GM21576 (cell line): ENCODE data around the gene TRIM6.
"Not testable (repeated sequence)": the region's sequence is repeated elsewhere in the genome, so short reads cannot be mapped to it uniquely, and the experiment has no call there.

Experiments
- ATAC-seq: cut with Tn5 transposase; IDR thresholded peaks from one replicate; pipeline ENCODE4 v1.9.1; 2021; ENCODE audit warnings: mild to moderate bottlenecking, moderate library complexity; ENCODE audit not compliant: unreplicated experiment

The TRIM6 gene, protein sequence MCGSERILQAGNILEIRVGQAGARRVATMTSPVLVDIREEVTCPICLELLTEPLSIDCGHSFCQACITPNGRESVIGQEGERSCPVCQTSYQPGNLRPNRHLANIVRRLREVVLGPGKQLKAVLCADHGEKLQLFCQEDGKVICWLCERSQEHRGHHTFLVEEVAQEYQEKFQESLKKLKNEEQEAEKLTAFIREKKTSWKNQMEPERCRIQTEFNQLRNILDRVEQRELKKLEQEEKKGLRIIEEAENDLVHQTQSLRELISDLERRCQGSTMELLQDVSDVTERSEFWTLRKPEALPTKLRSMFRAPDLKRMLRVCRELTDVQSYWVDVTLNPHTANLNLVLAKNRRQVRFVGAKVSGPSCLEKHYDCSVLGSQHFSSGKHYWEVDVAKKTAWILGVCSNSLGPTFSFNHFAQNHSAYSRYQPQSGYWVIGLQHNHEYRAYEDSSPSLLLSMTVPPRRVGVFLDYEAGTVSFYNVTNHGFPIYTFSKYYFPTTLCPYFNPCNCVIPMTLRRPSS

DNA sequence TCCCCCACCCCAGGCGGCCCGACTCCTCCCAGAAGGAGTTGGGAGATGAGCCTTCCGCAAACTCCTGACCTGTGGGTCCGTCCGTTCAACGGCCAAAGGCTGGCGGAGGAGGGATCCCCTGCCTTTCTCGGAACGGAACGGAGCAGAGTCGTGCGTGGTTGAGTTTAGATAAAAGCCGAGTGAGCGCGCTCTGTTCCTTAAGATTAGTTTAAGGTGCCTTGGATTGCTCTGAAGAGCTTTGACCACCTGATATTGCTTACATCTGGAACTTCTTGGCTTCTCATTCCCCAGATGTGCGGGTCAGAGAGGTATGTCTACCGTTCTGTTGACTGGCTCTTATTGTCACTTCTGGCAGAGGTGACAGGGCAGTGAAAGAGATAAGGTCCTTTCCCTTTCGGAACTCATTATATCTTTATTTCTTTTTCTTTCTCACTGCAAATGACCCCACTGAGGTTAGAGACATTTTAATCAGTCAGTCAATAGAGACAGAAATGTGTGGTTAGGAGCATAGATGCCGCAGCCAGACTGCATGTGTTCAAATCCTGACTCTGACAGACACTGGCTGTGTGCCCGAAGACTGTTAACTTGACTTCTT is at the start of gene TRIM6:
Gene TRIM6, plus strand, starts transcription at position 31 of the 595 bp plus-strand sequence. Its CDS starts 261 bp downstream, at position 292.
- peak; percentile 43 for ATAC-seq

DNA sequence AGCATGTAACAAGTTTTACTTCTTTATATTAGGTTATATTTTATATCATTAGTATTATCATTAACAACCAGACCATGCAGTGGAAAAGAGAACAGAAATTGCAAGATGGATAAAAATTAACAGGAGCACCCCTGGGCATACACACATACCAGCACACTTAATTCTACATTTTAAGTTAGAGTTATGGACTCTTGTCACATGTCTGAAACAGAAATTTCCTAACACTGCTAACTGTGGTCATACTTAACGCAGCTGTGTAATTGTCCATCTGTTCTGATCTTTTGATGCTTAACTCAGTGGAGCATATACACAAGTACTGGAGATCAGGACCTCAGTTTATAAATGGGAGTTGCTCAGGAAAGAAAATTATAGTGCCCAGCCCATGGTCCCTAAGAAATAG is 48.5 kb upstream of the TRIM6 start:
- ATAC-seq, result no peak

DNA sequence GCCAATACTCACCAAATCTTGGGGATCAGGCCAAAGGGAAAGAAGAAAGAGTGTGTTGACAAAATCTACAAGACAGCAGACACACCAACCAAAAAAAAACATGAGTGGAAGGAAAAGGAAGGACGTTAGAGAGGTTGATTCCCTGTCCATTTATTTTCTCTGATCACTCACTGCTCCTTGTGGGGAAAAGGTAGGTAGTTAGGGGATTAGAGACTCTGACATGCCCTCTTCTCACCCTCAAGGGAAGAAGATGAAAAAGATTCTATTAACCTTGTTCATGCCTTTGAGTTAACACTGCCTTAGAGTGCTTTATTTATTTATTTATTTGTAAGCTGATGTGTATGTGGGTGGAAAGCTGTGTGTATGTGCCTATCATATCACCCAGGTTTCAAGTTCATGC is 48.0 kb upstream of the TRIM6 start, which contains the start of gene OR52H1:
Gene OR52H1, minus strand, starts transcription at position 101 of the 400 bp plus-strand sequence. CDS start 3,035 bp downstream, outside the sequence.
- ATAC-seq, result no peak

DNA sequence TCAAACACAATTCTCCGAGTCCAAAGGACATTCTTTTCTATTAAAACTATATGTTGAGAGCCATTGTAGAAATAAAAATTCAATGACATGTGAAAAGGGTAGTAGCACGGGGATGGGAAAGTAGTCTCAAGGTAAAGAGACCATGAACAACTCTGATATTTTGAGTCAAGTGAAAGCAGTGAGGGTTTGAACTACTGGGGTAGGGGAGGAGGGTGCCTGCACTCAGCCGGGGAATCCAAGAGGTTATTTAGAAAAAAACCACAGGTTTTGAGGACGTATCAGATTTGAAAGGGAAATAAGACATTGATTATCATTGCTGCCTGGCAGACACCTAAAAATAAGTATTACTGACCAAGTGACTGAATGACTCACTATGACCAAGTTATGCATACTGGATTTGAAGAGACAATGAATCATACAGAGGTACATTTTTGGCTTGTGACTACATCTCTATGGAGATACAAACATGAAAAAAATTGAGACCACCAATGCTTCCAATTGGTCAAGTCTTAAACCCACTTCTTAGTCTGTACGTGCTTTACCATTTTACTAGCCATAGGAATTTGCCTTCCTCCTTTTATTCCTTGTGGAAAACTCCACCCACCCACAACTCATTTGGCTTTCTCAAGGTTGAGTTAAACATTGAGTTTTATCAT is 45.9 kb upstream of the TRIM6 start:
- ATAC-seq, result peak; percentile 55

DNA sequence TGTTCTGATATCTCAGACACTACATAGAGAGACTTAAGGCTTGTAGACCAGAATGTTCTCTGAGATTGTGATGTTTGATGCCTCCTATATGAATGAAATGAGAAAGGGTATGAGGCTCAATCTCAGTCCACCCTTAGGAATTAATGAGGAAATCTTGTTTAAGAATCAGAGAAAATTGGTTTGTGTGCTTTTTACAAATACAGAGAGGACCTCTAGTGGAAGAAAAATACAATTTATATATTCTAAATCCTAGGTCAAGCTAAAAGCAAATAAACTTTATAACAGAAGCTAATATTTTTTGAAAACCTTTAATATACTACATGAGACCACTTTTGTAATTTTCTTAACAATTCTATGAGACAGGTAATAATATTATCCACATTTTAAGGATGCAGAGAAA is 43.1 kb upstream of the TRIM6 start:
- ATAC-seq, result no peak

DNA sequence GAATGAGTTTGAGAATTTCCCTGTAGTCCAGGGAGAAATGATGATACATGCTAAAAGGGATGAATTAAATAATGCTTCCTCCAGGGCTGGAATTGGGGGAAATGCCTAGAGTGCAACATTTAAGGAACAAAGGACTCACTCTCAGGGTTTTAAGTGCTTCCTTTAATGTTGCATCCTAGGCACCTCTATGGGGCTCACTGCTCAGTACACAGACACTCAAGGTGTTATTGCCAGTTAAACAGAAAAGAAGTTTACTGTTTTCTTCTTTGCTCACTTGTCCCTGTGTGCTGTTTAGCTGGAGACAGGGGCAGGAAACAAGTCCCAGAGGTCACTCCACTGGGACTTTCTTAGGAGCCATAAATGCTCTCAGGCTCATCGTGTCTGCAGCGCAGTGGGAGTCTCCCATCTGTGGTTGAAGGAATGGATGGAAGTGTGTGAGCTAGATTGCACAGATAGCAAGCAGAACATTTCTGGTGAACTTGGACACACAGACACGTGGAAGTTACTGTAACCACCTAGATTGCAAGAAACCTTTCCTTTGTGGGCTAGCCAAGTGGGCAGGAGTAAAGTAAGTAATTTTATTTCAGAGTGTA is 39.7 kb upstream of the TRIM6 start:
- ATAC-seq, result no peak

DNA sequence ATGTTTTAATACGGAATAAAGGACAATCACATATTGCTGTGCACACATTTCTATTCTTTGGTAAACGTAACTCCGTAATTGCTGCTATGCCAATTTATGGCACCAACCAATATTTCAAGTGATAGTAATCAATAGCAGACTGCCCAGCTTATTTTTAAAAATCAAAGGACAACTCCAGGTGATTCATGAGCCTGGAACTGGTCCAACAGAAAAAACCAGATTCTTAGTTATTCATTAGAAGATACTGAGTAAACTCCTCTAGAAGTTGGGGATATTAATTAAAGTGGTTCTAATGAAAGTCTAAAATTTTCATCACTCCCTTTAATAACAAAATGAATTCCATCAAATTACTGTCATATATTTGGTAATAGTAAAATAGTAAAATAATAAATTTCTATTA is 38.7 kb upstream of the TRIM6 start:
- ATAC-seq, result no peak

DNA sequence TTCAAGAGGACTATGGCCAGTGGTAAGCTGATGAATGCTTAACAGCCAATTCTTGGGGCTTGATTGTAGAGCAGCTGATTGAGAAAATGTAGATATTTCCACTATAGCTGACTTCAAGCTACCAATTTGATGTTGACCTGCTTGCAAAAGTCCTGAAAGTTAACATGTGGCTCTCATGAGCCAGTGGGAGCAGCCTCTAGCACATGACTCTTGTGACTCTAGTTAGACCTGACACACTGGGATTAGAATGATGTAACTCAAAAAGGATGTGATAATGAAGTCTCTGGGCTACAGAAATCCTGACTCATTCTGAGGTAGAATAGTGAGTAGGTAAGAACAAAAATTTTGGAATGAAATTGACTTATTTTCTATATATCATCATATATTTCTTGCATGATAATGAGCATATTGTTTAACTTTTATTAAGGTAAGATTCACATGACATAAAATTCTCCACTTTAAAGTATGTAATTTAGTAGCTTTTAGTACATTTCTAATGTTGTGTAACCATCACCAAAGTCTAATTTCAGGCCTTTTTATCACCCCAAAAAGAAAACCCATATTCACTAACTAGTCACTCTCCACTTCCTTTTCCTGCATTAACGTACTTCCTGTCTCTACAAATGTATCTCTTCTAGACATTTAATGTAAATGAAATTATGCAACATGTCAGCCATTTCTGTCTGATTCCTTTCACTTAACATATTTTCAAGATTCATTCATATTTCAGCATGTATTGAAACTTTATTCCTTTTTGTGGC is 32.0 kb upstream of the TRIM6 start:
- ATAC-seq, result no peak

DNA sequence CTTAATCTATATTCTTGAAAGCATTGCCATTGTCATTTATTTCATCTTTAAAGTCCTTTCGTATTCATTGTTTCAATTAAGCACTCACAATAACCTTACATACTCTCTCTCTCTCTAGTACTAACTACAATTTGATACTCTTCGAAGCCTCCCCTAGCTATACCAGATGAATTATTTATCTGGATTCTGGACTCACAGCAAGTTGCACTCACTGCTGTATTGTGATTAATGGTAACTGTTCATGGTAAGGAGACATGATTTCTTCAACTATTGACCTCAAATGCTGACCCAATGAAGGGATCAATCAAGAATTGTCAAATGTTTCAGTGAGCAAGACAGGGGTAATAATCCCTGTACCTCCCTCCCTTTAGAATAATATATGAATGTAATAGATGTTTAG is 21.8 kb upstream of the TRIM6 start:
- ATAC-seq, result no peak

DNA sequence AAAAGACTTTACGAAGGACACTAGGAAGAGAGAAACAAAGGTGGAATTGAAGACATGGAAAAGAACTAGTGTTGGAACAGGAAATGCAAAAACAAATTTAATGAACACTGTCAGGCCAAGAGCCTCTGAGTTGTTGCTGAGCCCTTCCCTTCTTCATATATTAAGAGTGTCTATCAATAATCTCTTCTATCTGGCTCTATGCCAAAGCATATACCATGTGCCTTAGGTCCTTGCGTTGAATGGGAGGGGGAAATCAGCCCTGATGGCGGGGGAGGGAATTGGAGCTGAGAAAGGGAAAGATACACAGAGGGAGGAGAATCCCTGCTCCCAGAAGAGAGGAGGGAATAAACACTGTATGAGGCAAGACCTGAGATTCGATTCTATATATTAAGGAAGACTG is 21.3 kb upstream of the TRIM6 start:
- no peak for ATAC-seq

DNA sequence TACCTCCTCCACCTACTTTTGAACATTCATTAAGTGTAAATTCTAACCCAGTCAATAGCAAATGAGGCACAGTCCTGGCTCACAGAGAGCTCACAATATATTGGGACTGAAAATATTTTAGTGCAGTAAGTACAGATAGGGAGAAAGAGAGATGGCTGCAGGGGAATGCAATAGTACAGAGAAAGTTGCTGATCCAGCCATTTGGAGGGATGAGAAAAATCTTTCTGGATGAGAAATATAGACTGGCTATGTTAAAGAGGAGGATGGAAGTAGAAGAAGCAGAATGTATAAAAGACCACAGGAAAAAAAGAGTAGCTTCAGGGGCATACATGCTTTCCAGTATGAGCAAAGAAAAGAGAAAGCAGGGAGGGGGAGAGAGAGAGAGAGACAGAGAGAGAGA is 19.3 kb upstream of the TRIM6 start:
- no peak for ATAC-seq

DNA sequence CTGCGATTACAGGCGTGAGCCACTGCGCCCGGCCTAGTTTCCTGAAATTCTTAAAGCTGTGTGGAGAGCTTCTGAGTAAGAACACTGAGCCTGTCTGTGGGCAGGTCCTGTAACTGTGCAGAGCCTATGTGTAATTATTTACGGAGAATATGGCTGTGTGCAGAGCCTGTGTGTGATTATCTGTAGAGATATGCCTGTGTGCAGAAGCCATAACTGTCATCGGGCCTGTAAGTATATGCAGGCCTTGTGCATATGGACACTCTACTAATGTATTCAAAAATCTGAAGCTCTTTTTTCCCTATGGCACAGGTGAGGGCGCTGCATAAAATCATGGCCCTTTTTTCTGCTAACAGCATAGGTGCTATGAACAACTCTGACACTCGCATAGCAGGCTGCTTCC is 15.9 kb upstream of the TRIM6 start, which contains the start of gene OR52B6:
Gene OR52B6, plus strand, starts transcription at position 301 of the 400 bp plus-strand sequence. Its CDS starts 0 bp downstream, at position 301.
- ATAC-seq, result no peak

DNA sequence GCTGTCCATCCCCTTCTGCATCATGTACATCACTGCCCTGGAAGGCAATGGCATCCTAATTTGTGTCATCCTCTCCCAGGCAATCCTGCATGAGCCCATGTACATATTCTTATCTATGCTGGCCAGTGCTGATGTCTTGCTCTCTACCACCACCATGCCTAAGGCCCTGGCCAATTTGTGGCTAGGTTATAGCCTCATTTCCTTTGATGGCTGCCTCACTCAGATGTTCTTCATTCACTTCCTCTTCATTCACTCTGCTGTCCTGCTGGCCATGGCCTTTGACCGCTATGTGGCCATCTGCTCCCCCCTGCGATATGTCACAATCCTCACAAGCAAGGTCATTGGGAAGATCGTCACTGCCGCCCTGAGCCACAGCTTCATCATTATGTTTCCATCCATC is 15.4 kb upstream of the TRIM6 start:
- ATAC-seq, result no peak

DNA sequence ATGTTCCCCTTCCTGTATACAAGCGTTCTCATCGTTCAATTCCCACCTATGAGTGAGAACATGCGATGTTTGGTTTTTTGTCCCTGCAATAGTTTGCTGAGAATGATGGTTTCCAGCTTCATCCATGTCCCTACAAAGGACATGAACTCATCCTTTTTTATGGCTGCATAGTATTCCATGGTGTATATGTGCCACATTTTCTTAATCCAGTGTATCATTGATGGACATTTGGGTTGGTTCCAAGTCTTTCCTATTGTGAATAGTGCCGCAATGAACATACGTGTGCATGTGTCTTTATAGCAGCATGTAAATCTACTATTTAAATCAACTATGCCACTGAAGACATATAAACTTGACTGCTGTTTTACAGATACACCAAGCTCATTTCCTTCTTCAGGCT is 12.0 kb upstream of the TRIM6 start:
- ATAC-seq, result not testable (repeated sequence)

DNA sequence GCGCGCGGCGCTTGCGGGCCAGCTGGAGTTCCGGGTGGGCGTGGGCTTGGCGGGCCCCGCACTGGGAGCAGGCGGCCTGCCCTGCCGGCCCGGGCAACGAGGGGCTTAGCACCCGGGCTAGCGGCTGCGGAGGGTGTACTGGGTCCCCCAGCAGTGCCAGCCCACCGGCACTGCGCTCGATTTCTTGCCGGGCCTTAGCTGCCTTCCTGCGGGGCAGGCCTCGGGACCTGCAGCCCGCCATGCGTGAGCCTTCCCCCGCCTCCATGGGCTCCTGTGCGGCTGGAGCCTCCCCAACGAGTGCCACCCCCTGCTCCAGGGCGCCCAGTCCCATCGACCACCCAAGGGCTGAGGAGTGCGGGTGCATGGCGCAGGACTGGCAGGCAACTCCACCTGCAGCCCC is 6.5 kb upstream of the TRIM6 start:
- ATAC-seq, result not testable (repeated sequence)

DNA sequence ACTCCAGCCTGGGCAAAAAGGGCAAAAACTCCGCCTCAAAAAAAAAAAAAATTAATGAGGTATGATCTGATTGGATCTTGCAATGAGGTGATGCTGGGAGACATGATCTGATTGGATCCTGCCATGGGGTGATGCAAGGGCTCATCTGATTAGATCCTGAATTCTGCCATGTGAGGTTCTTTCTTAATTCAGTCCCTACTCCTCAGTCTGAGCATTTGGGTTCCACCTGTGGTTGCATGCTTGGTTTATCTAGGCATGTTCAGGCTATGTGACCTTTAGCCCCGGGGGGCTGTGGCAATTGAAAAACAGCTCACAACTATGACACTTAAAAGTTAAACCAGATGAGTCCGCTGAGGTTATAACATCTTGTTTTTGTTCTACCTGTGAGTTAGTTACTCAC is 4.8 kb upstream of the TRIM6 start:
- ATAC-seq, result no peak

DNA sequence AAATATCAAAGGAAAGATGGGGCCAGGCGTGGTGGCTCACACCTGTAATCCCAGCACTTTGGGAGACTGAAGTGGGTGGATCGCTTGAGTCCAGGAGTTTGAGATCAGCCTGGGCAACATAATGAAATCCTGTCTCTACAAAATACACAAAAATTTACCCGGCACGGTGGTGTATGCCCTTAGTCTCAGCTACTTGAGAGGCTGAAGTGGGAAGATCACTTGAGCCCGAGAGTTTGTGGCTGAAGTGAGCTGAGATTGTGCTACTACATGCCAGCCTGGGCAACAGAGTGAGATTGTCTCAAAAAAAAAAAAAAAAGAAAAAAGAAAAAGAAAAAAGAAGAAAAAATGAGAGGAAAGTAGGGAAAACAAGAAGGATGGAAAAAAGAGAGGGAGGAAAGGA is 3.8 kb upstream of the TRIM6 start:
- no peak for ATAC-seq

DNA sequence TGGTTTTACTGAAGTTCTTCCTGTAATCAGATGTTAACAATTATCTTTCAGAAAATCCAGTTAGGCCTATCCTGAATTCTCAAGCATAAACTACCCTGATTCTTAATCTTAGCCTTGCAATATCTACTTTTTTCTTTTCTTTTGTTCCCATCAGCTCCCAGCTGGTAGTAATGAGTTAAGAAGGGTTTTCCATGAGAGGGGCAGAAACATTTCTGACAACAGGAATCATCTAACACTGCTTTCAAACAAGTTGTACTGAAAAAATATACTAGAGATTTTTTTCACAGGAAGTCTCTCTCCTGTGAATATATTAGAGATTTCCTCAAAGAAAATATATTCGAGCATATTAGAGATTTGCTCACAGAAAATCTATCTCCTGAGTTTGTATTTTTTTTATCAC is 3.3 kb upstream of the TRIM6 start:
- ATAC-seq, result no peak

DNA sequence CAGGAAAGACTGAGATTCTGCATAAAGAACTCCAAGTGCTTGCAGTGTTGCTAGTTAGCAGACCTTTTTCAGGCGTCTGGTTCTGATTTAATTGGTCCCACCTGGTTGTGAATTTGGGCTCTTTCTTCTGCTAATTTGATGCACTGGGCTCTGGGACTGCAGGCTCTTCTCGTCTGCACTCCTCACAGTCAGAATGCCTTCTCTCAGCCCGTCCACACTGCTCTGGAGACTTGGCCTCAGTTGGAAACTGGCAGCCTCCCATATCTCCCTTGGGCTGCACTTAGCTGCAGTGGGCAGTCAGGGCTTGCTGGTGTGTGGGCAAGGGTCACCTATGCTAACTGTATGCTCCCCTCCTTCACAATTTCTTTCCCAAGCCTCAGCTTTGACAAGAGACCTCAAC is 1.5 kb downstream of the TRIM6 start:
- no peak for ATAC-seq

DNA sequence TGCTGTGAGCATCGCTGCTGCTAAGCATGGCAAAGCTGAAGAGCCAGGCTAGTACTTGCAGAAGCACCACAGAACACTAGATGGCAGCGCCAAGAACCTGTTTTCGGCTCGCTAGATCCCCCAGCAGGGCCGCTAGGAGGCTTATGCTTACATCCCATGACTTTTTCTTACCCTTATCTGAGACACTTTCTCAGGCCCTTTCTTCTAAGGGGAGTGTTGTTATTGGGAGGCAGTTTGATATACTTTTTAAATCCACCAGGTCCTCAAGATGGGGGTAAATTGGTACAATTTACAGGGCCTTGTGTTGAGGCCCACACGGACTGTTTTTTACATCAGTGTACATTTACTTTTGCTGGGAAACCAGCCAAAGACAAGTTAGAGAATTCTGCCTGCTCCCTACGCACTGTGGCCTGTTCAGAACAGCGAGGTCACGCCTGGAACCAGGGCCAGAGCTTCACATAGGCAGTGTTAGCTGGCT is 4.0 kb downstream of the TRIM6 start:
- peak; percentile 84 for ATAC-seq
